ENCODE measurements around the gene ROBO1.

ROBO1 gene

GRCh38 chr3:79003994-79004393 lies 763.8 kb downstream of the ROBO1 start:
- no peak for TF ChIP-seq CTCF (IDR thresholded peaks at IDR 0.05)
- Histone ChIP-seq H3K4me3 (no peak overlapping the region), H3K27ac (no peak overlapping the region)
- no peak for DNase-seq (ENCODE audit: low spot score)

GRCh38 chr3:79002465-79003372 lies 765.1 kb downstream of the ROBO1 start:
- Histone ChIP-seq H3K27ac (no peak overlapping the region), H3K4me3 (no peak overlapping the region)
- no peak for TF ChIP-seq CTCF (IDR thresholded peaks at IDR 0.05)
- no peak for DNase-seq (ENCODE audit: low spot score)

GRCh38 chr3:79001255-79001654 lies 766.5 kb downstream of the ROBO1 start:
- Histone ChIP-seq H3K4me3 (no peak overlapping the region), H3K27ac (no peak overlapping the region)
- no peak for DNase-seq (ENCODE audit: low spot score)
- TF ChIP-seq CTCF (IDR thresholded peaks at IDR 0.05) = no peak

- no peak for DNase-seq (ENCODE audit: low spot score)
- Histone ChIP-seq H3K27ac (no peak overlapping the region), H3K4me3 (no peak overlapping the region)
- TF ChIP-seq CTCF (IDR thresholded peaks at IDR 0.05) = no peak
These were observed 768.7 kb downstream of the ROBO1 start for GRCh38 chr3:78999139-78999538.

- Histone ChIP-seq H3K4me3 (no peak overlapping the region), H3K27ac (no peak overlapping the region)
- DNase-seq (ENCODE audit: low spot score) = no peak
- TF ChIP-seq CTCF (IDR thresholded peaks at IDR 0.05) = no peak
These were observed 772.7 kb downstream of the ROBO1 start for GRCh38 chr3:78995087-78995486.

GRCh38 chr3:78994174-78995027 lies 773.4 kb downstream of the ROBO1 start:
- Histone ChIP-seq H3K4me3 (no peak overlapping the region), H3K27ac (no peak overlapping the region)
- no peak for DNase-seq (ENCODE audit: low spot score)
- no peak for TF ChIP-seq CTCF (IDR thresholded peaks at IDR 0.05)

All from coronary artery (tissue), 2 donors.